SK-N-MC (cell line): ENCODE results near the gene UHRF2.

Experiments used
- EZH2 ChIP-seq: fragments of 200-600 bp; sonication (generic); IDR thresholded peaks from one replicate; pipeline ENCODE4 v1.6.1; 2017; ENCODE audit warnings: antibody characterized with exemption
- POLR2AphosphoS5 ChIP-seq: IDR thresholded peaks from 2 replicates; pipeline ENCODE4 v1.6.1; 2012; ENCODE audit warnings: mild to moderate bottlenecking, low read depth, low read length, borderline replicate concordance

DNA sequence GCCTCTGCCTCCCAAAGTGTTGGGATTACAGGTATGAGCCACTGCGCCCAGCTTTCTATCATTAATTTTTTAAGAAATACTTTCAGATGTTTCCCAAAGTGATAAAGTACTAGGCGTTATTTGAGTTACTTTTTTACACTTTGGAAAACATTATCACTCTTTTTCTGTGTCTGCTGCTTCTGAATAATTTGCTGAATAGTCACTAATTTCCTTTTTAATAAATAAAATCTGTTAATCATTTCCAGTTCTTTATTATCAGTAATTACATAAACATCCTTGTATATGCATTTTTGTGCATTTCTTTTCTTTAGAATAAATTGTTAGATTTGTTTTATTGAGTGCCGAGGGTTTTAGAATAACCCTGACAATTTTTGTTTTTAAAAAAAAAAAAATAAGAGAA lies 48.6 kb downstream of the UHRF2 start:
- TF ChIP-seq EZH2 (no peak), POLR2AphosphoS5 (no peak)
